Suppressor macrophage treated with lipopolysaccharide for 1 hour (primary cell): ENCODE data around the gene HLA-DOA.
A peak's percentile ranks its signal among the peaks of the same experiment; 100 is the strongest.

ENCODE experiments used
- DNase-seq, 3 donors: peaks; one replicate each; pipeline ENCODE4 v3.0.0-alpha.2; 2020 to 2022

HLA-DOA gene

DNA sequence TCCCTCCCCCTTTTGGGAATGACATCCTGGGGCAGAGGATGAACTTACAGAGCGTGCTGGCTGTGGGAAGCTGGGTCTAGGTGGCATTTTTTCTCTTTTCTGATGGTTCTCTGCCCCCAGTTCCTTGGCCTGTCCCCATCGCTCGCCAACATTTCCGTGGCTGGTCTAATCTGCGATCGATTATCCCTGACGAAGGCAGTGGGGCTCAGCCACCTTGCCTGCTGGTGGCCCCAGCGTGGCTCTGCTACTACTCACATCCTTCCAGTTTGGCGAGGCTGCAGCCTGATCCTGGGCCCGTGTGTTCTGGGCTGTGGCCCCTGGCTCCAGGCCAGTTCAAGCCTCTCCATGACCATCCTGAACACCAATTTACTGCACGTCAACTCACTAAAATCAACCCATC lies 6.4 kb upstream of the HLA-DOA start:
- no peak for DNase-seq

DNA sequence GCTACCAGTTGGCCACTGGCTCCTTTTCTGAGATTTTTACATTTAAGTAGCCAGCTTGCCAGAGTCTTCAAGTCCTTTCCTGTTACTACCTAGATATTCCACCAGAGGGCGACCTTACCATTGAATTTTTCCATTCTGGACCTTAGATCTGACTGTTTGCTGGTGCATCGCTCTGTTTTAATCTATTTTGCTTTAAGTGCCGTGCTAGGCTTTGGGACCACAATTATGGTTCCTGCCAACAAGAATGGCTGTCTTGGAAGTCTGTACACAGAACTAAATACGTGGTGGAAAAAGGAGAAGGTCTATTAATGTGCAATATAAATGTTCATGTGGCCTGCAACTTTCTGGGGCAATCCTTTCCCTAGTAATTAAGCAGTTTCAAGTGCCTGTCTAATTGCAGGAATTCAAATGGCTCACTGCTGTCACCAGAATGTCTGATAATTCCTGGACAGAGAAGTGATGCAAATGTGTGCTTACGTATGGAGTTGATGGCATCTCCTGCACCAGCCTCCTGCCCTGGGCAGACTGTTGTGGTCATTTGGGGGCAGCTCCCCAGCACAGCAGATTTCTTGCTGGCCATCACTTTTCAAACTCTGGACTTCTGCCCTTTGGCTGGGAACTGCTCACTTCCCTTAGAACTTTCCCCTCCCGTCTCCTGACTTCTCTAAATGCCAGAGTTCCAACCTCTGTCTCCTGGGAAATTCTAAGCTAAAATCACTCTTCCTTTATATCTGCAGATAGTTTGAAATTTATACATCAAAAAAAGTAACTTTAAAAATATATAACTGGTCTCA lies 5.6 kb upstream of the HLA-DOA start:
- peak; percentile 77 to 88 (median 85) for DNase-seq

GRCh38 chr6:33013608-33014007 lies 4.2 kb upstream of the HLA-DOA start:
- no peak for DNase-seq

- DNase-seq = no peak
Measured at GRCh38 chr6:33010356-33010755, 965 bp upstream of the HLA-DOA start.

GRCh38 chr6:33007831-33008400 lies 1.5 kb downstream of the HLA-DOA start:
- no peak for DNase-seq

DNA sequence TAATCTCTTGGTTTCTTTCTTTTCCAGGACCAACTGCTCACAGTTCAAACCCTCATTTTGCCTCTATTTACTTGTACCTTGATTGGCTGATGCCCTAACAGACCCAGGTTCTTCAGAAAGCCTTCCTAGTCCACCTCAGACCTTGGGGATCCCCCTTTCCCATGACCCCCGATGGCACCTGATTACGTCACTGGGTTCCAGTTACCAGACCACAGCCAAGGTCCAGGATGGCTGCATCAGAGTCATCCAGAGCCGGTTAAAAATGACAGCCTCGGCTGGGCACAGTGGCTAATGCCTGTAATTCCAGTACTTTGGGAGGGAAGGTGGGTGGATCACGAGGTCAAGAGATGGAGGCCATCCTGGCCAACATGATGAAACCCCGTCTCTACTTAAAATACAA lies 4.5 kb downstream of the HLA-DOA start:
- DNase-seq = no peak

GRCh38 chr6:33001685-33002084 lies 7.7 kb downstream of the HLA-DOA start:
- no peak for DNase-seq

DNA sequence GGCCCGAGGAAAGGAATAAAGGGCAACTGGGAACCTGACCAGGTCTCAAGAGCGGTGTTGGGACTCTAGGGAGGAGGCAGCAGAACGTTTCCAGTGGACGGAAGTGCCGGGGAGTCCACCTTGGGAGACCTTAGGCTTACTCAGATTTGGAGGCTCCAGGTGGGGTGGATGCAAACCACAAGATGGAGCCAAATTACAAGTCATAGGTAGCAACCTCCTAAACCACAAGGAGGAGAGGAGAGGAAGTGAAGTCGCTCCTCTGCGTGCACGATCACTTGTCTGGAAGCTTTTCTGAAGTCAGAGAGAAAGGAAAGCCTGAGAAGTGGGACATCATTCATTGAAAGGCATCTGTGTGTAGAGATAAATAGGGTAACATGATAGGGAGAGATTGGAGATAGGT lies 9.3 kb downstream of the HLA-DOA start:
- peak in 1 of 3 donors; percentile 37 for DNase-seq

GRCh38 chr6:32995448-32995847 lies 13.9 kb downstream of the HLA-DOA start:
- no peak for DNase-seq

- DNase-seq = no peak
Measured at GRCh38 chr6:32993363-32993973, 15.9 kb downstream of the HLA-DOA start.

GRCh38 chr6:32991972-32992371 lies 17.4 kb downstream of the HLA-DOA start:
- no peak for DNase-seq

DNA sequence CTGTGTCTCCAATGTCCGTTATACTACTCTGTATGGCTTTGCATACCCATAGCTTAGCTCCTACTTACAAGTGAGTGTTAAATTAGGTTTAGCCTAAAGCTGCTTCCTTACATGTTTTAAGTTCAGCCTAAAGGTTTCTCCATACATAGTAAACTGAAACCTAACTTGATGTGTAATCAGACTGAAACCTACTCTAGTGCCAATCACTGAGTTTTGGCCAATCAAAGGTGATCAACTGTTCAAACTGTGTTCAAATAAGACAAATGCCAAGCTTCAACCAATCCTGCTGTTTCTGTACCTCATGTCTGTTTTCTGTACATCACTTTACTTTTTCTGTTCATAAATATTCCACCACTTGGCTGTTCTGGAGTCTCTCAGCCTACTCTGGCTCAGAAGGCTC lies 20.0 kb downstream of the HLA-DOA start:
- DNase-seq = no peak

DNA sequence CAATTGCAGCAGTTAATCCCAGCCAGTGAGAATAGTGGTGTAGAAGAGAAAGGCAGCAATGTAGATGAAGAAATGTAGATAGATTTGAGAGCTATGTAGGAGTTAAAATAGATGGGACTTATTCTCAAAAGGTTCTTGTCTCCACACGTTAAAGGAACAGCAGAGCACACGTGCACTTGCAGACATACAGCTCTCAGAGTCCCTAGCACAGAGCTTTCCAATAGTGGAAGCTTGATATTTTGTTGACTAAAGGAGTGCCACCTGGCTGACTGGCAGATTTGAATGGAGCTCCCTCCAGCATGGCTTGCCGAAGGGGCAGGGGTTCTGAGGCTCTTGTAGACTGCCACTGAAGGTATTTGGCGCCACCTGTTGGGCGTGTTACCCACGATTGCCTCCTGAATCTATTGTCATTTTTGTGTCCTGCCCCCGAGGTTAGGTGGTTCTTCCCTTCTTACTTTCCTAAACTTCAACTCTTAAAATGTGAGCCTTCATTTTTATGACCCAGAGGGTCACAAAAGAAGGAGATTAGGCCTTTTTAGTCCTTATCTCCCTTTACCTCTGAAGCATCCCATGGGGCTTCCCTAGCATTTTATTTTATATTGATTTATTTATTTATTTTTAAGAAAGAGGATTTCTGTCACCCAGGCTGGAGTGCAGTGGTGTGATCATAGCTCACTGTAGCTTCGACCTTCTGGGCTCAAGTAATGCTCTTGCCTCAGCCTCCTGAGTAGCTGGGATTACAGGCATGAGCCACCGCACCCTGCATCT lies 24.6 kb downstream of the HLA-DOA start:
- peak; percentile 81 to 91 (median 88) for DNase-seq

DNA sequence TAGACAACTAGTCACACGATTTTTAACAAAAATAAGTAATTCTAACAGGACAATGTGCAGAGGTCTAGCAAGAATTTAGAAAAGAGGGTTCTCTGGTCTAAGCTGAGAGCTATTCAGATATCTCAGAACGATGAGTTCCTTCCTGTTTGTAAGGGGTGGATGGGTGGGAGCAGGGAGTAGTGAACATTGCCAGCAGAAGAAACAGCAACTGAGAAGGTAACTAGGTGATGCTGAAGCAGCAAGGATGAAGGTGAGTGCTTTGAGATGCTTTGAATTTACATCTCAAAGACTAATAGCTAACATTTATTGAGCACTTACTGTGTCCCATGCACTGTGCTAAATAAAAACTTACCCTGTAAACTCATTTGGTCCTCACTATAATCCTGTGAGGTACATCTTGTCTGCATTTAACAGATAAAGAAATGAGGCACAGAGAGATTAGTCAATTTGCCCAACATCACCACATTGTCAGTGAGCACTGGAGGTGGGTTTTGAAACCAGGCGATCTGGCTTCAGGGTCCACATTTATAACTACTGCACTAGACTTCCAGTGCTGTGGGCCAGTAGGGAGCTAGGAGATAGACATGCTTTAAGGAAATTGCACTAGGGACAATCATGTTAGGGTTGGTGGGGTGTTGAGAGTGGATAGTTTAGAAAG lies 25.3 kb downstream of the HLA-DOA start:
- DNase-seq = peak in 1 of 3 donors; percentile 16

DNA sequence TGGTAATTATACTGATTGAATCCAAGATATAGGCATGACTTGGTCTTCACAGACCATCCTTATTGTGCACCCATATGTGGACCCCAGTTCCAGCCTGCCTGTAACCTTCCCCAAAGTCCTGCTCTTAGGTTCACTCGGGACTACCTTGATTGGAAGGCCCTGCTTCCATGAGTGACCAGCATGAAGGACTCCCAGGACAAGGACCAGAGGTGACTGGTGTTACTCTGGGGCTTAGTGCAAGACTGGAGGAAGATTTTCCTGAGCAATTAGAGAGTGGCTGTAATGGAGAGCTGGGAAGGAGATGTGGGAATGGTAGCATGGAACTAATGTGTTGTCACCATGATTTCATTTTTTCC lies 25.9 kb downstream of the HLA-DOA start:
- peak in 1 of 3 donors; percentile 11 for DNase-seq

DNA sequence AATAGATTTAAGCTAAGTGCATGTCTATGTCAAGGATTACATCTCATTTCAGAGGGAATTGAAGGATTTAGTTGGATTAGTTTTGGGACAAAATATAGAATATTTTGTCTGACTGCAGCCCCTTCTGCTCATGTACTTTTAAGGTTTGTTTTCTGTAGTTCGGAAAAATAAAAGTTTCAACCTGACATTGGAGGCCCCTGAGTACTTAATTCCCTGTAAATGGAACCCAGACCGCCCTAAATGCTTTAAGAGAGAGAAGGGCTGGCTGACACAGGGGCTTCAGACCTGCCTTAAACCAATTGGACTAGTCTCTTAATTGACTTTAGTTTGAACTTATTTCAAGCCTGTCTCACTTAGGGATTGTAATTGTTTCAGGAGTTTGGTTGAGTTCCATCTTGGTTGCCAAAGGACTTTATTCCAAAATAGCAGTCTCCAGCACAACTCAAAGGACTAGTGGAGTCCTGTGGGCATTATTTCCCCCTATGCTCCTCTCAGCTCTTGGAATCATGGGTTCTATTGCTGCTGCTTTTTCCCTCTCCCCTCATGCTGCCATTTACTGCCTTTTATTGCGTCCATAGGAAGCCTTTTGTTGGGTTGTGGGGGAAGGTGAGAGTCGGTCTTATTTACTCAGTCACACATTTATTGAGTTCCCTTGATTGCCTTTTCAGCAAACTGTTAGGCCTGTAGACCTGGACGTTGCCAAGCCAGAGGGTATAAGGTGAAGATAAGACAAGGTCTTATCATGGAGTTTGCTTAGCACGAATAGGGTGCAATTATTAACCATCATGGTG lies 26.5 kb downstream of the HLA-DOA start:
- DNase-seq = no peak

GRCh38 chr6:32982084-32982701 lies 27.2 kb downstream of the HLA-DOA start:
- DNase-seq = no peak

GRCh38 chr6:32980488-32981038 lies 28.8 kb downstream of the HLA-DOA start:
- DNase-seq = no peak

DNA sequence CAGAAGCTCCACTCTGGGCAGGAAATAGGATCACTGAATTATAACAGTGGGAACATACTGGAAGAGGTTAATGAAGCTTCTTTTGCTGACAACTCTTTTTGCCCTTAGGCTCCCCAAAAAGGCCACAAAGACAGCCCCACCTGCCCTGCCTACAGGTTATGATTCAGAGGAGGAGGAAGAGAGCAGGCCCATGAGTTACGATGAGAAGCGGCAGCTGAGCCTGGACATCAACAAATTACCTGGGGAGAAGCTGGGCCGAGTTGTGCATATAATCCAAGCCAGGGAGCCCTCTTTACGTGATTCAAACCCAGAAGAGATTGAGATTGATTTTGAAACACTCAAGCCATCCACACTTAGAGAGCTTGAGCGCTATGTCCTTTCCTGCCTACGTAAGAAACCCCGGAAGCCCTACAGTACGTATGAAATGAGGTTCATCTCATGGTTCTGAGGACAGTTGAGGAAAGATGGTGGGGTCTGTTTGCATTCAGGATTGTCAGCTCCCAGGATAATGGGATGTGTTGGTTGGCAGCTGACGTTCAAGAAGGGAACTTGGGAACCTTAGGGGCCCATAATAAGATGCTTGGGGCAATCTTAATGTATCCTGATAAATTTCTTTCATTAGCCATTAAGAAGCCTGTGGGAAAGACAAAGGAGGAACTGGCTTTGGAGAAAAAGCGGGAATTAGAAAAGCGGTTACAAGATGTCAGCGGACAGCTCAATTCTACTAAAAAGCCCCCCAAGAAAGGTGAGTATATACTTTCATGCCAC lies 29.5 kb downstream of the HLA-DOA start:
- DNase-seq = no peak

- DNase-seq = no peak
Measured at GRCh38 chr6:32977953-32978324, 31.5 kb downstream of the HLA-DOA start.
